Keratinocyte (primary cell): ENCODE data around the gene ADCY4. TPM values are rescaled to one million over a fixed set of nuclear protein-coding genes. Genes with fewer than 3 reads are reported as not detected.

Experiments
- DNase-seq: peaks from one replicate; pipeline ENCODE4 v3.0.0-alpha.2; 2011; ENCODE audit warnings: low read depth, missing footprints, low spot score
- FAIRE-seq: peaks from 2 replicates; lab custom pipeline; 2011; peaks lifted over from hg19 to GRCh38; lab: Jason Lieb, UNC
- H2AFZ ChIP-seq: 2 replicates; pipeline ENCODE4 v1.6.0; 2012; ENCODE audit warnings: low read length, control low read depth, inconsistent platforms; ENCODE audit not compliant: control insufficient read depth
- H3K27ac ChIP-seq: 2 replicates; pipeline ENCODE4 v1.5.1; 2011; ENCODE audit warnings: low read length; ENCODE audit not compliant: control insufficient read depth, insufficient read depth
- H3K27me3 ChIP-seq: 3 replicates; pipeline ENCODE4 v1.6.0; 2011; ENCODE audit warnings: low read length; ENCODE audit not compliant: control insufficient read depth, insufficient read depth; ENCODE audit errors: extremely low read depth
- H3K36me3 ChIP-seq, 2 experiments: 2 replicates in 1 of 2; 3 replicates in 1 of 2; pipeline ENCODE4 v1.5.1; 2011; ENCODE audit warnings: low read length in 2 of 2, mild to moderate bottlenecking in 1 of 2; ENCODE audit not compliant: control insufficient read depth in 2 of 2, insufficient read depth in 2 of 2; ENCODE audit errors: extremely low read depth in 1 of 2
- H3K4me1 ChIP-seq: 3 replicates; pipeline ENCODE4 v1.5.1; 2011; ENCODE audit warnings: low read length; ENCODE audit not compliant: control insufficient read depth, insufficient read depth; ENCODE audit errors: extremely low read depth
- H3K4me2 ChIP-seq: 3 replicates; pipeline ENCODE4 v1.6.0; 2011; ENCODE audit warnings: low read depth, low read length; ENCODE audit not compliant: control insufficient read depth, insufficient read depth; ENCODE audit errors: extremely low read depth
- H3K4me3 ChIP-seq, 3 experiments: fragments of 200-600 bp in 1 of 3; sonication (generic) in 1 of 3; 2 replicates in 2 of 3; 3 replicates in 1 of 3; pipeline ENCODE4 v1.5.1; 2011 to 2016; ENCODE audit warnings: low read length in 3 of 3, mild to moderate bottlenecking in 3 of 3, control low read depth in 2 of 3, inconsistent platforms in 1 of 3, low read depth in 1 of 3, mixed read lengths in 1 of 3, mixed run types in 1 of 3, moderate library complexity in 1 of 3; ENCODE audit not compliant: control insufficient read depth in 2 of 3, insufficient read depth in 2 of 3; ENCODE audit errors: extremely low read depth in 1 of 3
- H3K79me2 ChIP-seq: 2 replicates; pipeline ENCODE4 v1.6.0; 2012; ENCODE audit warnings: low read length; ENCODE audit not compliant: control insufficient read depth, insufficient read depth
- H3K9ac ChIP-seq: 3 replicates; pipeline ENCODE4 v1.6.0; 2011; ENCODE audit warnings: low read length; ENCODE audit not compliant: control insufficient read depth, insufficient read depth; ENCODE audit errors: extremely low read depth
- H3K9me1 ChIP-seq: 3 replicates; pipeline ENCODE4 v1.6.0; 2011; ENCODE audit warnings: low read length; ENCODE audit not compliant: control insufficient read depth, insufficient read depth; ENCODE audit errors: extremely low read depth
- H3K9me3 ChIP-seq: 2 replicates; pipeline ENCODE4 v1.5.1; 2012; ENCODE audit warnings: low read depth, low read length; ENCODE audit not compliant: control insufficient read depth
- H4K20me1 ChIP-seq: 3 replicates; pipeline ENCODE4 v1.6.0; 2011; ENCODE audit warnings: low read length; ENCODE audit not compliant: control insufficient read depth, insufficient read depth; ENCODE audit errors: extremely low read depth
- CTCF ChIP-seq, 3 experiments: IDR thresholded peaks in 1 of 3; conservative IDR thresholded peaks in 1 of 3; optimal IDR thresholded peaks in 1 of 3; 2 replicates in 2 of 3; 3 replicates in 1 of 3; pipeline versions ENCODE3 to v1.5.1; 2011; ENCODE audit warnings: low read length in 3 of 3, mild to moderate bottlenecking in 3 of 3, moderate library complexity in 2 of 3, control low read depth in 1 of 3, inconsistent platforms in 1 of 3; ENCODE audit not compliant: insufficient read depth in 2 of 3; ENCODE audit errors: extremely low read depth in 1 of 3
- EZH2 ChIP-seq: IDR thresholded peaks from one replicate; pipeline ENCODE4 v1.6.1; 2012; ENCODE audit warnings: inconsistent platforms, mild to moderate bottlenecking, low read length, moderate library complexity
- dilution Hi-C: fragments of 300-500 bp; cut with MboI; formaldehyde crosslinking; loops from one replicate; pipeline ENCODE4 v1.7.0; 2020; ENCODE audit warnings: low sequenced_read_pairs; ENCODE audit not compliant: extremely low pct_ligation_motif_present
- polyA plus RNA-seq, 5 experiments: library from polyadenylated mRNA; depleted of rRNA in 3 of 5; stranded (reverse) in 3 of 5; stranded (forward) in 1 of 5; unstranded in 1 of 5; fragments of >200 nt; gene quantifications; 1 replicate in 1 of 5; 2 replicates in 3 of 5; 3 replicates in 1 of 5; pipeline versions ENCODE4 v1.2.1 to v1.2.3, GENCODE V29; 2011 to 2012; ENCODE audit warnings: missing spikeins in 2 of 5, low read depth in 1 of 5, low replicate concordance in 1 of 5

Gene ADCY4
- polyA plus RNA-seq, 1 donor (not counting 4 experiments of a cell fraction or from before 2014, with no cell fraction given), result 0.21 TPM

GRCh38 chr14:24331731-24332267 lies 3.1 kb downstream of the ADCY4 start:
- dilution Hi-C loops, result no loop called here
- peaks cover 13% of the 10 kb centered on the region for H3K27me3 ChIP-seq
- peak overlapping the region; percentile 52 for H3K4me2 ChIP-seq
- peaks cover 0 to 2% of the 10 kb centered on the region in 2 experiments for H3K36me3 ChIP-seq
- H3K79me2 ChIP-seq, result no peaks in the 10 kb centered on the region
- DNase-seq (no peak), FAIRE-seq (no peak)
- H3K9me3 ChIP-seq, result no peaks in the 10 kb centered on the region
- no peak overlapping the region for H3K27ac ChIP-seq
- H3K9me1 ChIP-seq, result no peaks in the 10 kb centered on the region
- no peak overlapping the region for H2AFZ ChIP-seq
- peak overlapping the region in 1 of 3 experiments; percentile 15 for H3K4me3 ChIP-seq
- no peak overlapping the region for H3K9ac ChIP-seq
- H4K20me1 ChIP-seq, result no peaks in the 10 kb centered on the region
- peaks cover 22% of the 10 kb centered on the region for H3K4me1 ChIP-seq
- no peak for TF ChIP-seq EZH2
- TF ChIP-seq CTCF (optimal IDR thresholded peaks at IDR 0.05 in 1 of 3, IDR thresholded peaks at IDR 0.05 in 1 of 3, conservative IDR thresholded peaks at IDR 0.05 in 1 of 3; ENCODE audit: extremely low read depth in 1 of 3, insufficient read depth in 2 of 3, low read length in 3 of 3), result peak in 1 of 3 experiments; percentile 8

- H4K20me1 ChIP-seq, result no peaks in the 10 kb centered on the region
- no peak for TF ChIP-seq EZH2
- TF ChIP-seq CTCF (optimal IDR thresholded peaks at IDR 0.05 in 1 of 3, IDR thresholded peaks at IDR 0.05 in 1 of 3, conservative IDR thresholded peaks at IDR 0.05 in 1 of 3; ENCODE audit: extremely low read depth in 1 of 3, insufficient read depth in 2 of 3, low read length in 3 of 3), result no peak
- DNase-seq (no peak), FAIRE-seq (no peak)
- H3K4me2 ChIP-seq, result no peak overlapping the region
- H3K4me1 ChIP-seq, result peaks cover 22% of the 10 kb centered on the region
- dilution Hi-C loops, result no loop called here
- no peak overlapping the region for H3K4me3 ChIP-seq
- H2AFZ ChIP-seq, result no peak overlapping the region
- no peaks in the 10 kb centered on the region for H3K9me3 ChIP-seq
- no peaks in the 10 kb centered on the region for H3K36me3 ChIP-seq
- H3K27me3 ChIP-seq, result peaks cover 13% of the 10 kb centered on the region
- no peak overlapping the region for H3K9ac ChIP-seq
- H3K27ac ChIP-seq, result no peak overlapping the region
- H3K79me2 ChIP-seq, result no peaks in the 10 kb centered on the region
- no peaks in the 10 kb centered on the region for H3K9me1 ChIP-seq
Measured at GRCh38 chr14:24330973-24331674, 3.7 kb downstream of the ADCY4 start.
